Lung (tissue), 12 donors: ENCODE data around the gene HEG1. TPM values are rescaled to one million over a fixed set of nuclear protein-coding genes. Genes with fewer than 3 reads are reported as not detected.

Experiments used
- ATAC-seq: fragments of 200-7000 bp; cut with Tn5 transposase; one replicate; pipeline ENCODE4 v1.9.1; 2020; ENCODE audit warnings: moderate number of reproducible peaks; ENCODE audit not compliant: insufficient read depth, low FRiP score
- DNase-seq, 3 donors: peaks; one replicate each; pipeline ENCODE4 v3.0.0-alpha.2; 2013 to 2017
- H3K27ac ChIP-seq, 2 donors: one replicate each; pipeline ENCODE4 v1.5.1; 2013; ENCODE audit warnings: mild to moderate bottlenecking in 2 of 2, moderate library complexity in 2 of 2, control low read depth in 1 of 2, inconsistent platforms in 1 of 2, low read depth in 1 of 2, low read length in 1 of 2
- H3K27me3 ChIP-seq, 3 donors: one replicate each; pipeline ENCODE4 v1.5.1; 2013; ENCODE audit warnings: low read length in 2 of 3; ENCODE audit not compliant: control insufficient read depth in 3 of 3, insufficient read depth in 3 of 3
- H3K36me3 ChIP-seq, 4 donors: one replicate each; pipeline ENCODE4 v1.5.1; 2013; ENCODE audit warnings: low read length in 4 of 4, mild to moderate bottlenecking in 1 of 4, moderate library complexity in 1 of 4; ENCODE audit not compliant: control insufficient read depth in 4 of 4, insufficient read depth in 4 of 4
- H3K4me1 ChIP-seq, 5 donors: one replicate each; pipeline ENCODE4 v1.5.1; 2013; ENCODE audit warnings: low read length in 5 of 5, mild to moderate bottlenecking in 2 of 5, moderate library complexity in 1 of 5; ENCODE audit not compliant: control insufficient read depth in 5 of 5, insufficient read depth in 5 of 5
- H3K4me3 ChIP-seq: one replicate; pipeline ENCODE4 v1.5.1; 2013; ENCODE audit warnings: mild to moderate bottlenecking, control low read depth, moderate library complexity
- H3K9ac ChIP-seq, 2 donors: one replicate each; pipeline ENCODE4 v1.5.1; 2013; ENCODE audit warnings: low read length in 2 of 2, control low read depth in 1 of 2; ENCODE audit not compliant: insufficient read depth in 1 of 2
- H3K9me3 ChIP-seq, 4 donors: one replicate each; pipeline ENCODE4 v1.5.1; 2013; ENCODE audit warnings: low read length in 3 of 4, mild to moderate bottlenecking in 1 of 4, moderate library complexity in 1 of 4; ENCODE audit not compliant: control insufficient read depth in 4 of 4, insufficient read depth in 3 of 4
- WGBS, 2 donors: extraction: QIAGEN DNeasy Blood & Tissue Kit; methylation state at CpG; one replicate each; pipeline ENCODE4 v1.1.7; 2013; 5-methylcytosine and 5-hydroxymethylcytosine counted together
- polyA plus RNA-seq, 2 donors: library from polyadenylated mRNA; stranded (reverse); fragments of 200-250 nt; gene quantifications; one replicate each; pipeline ENCODE4 v1.2.1, GENCODE V29; 2013
- total RNA-seq, 2 donors: library from RNA; depleted of rRNA in 1 of 2; stranded (reverse); fragments of >200 nt in 1 of 2; gene quantifications; one replicate each; pipeline ENCODE4 v1.2.1, GENCODE V29; 2014 to 2021
- TF ChIP-seq, protein P1 (sequence below): IDR thresholded peaks from 2 replicates; pipeline ENCODE4 v1.5.1; 2012; ENCODE audit warnings: mild to moderate bottlenecking; ENCODE audit errors: control extremely low read depth, extremely low read depth
- donor health status: control.
- donor health status: control.
- donor health status: Bipolar disorder and iron deficiency.
- donor health status: healthy.
- donor health status: DM: yes; HTN: yes; CAD: no.

HEG1 gene
- total and polyA plus RNA-seq, 4 donors: 18.0 to 115 (median 65.7) TPM

- ATAC-seq (no peak), DNase-seq (no peak)
- Histone ChIP-seq H3K27me3 (peaks cover 0 to 3% (median 0%) of the 10 kb centered on the region in 3 donors), H3K27ac (peak overlapping the region in 1 of 2 donors; percentile 99), H3K9ac (no peak overlapping the region), H3K4me1 (peaks cover 15 to 41% (median 28%) of the 10 kb centered on the region in 5 donors), H3K36me3 (no peaks in the 10 kb centered on the region), H3K4me3 (no peak overlapping the region), H3K9me3 (no peaks in the 10 kb centered on the region)
- TF ChIP-seq, protein P1, sequence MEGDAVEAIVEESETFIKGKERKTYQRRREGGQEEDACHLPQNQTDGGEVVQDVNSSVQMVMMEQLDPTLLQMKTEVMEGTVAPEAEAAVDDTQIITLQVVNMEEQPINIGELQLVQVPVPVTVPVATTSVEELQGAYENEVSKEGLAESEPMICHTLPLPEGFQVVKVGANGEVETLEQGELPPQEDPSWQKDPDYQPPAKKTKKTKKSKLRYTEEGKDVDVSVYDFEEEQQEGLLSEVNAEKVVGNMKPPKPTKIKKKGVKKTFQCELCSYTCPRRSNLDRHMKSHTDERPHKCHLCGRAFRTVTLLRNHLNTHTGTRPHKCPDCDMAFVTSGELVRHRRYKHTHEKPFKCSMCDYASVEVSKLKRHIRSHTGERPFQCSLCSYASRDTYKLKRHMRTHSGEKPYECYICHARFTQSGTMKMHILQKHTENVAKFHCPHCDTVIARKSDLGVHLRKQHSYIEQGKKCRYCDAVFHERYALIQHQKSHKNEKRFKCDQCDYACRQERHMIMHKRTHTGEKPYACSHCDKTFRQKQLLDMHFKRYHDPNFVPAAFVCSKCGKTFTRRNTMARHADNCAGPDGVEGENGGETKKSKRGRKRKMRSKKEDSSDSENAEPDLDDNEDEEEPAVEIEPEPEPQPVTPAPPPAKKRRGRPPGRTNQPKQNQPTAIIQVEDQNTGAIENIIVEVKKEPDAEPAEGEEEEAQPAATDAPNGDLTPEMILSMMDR: no peak
- WGBS, 2 donors: 79 to 83% methylated on average over 3 of the region's 3 CpGs
Measured at GRCh38 chr3:125057186-125057850, 1.5 kb upstream of the HEG1 start.

DNA sequence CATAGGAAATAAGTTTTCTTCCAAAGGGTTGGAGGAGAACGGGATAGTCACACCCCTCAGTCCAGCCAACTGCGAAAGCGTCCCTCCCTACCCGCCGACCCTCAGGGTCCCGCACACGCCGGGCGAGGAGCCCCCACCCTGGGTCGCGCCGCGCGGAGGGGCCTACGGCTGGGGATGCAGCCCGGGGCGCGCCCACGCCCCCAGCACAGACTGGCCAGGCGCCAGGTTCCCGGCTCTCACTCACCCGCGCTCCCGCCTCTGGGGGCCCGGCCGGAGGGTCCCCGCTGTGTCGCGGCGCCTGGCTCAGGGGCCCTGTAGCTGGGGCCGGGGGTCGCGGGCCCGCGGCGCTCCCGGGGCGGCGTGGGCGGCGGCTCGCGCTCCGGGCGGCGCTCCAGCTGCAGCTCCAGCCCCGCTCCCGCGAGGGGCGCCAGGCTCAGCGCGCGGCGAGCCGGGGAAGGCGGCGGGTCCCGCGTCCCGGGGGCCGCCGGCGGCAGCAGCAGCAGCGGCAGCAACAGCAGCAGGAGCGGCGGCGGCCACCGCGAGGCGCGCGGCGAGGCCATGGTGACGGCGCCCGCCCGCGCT, 375 bp downstream of the HEG1 start:
- H3K9me3 ChIP-seq: no peaks in the 10 kb centered on the region
- H3K27ac ChIP-seq: peak overlapping the region; percentile 93 to 99
- no peak for ATAC-seq
- H3K36me3 ChIP-seq: peaks cover 0 to 3% (median under 1%) of the 10 kb centered on the region in 4 donors
- DNase-seq: peak; percentile 60 to 70 (median 69)
- WGBS, 2 donors: 0 to 1% methylated on average over 21 to 78 of the region's 78 CpGs
- TF ChIP-seq, protein P1: no peak
- peak overlapping the region in 1 of 2 donors; percentile 92 for H3K9ac ChIP-seq
- H3K27me3 ChIP-seq: peaks cover 0 to 3% (median 0%) of the 10 kb centered on the region in 3 donors
- H3K4me1 ChIP-seq: peaks cover 16 to 39% (median 26%) of the 10 kb centered on the region in 5 donors
- H3K4me3 ChIP-seq: peak overlapping the region; percentile 78

- peak overlapping the region in 1 of 2 donors; percentile 92 for H3K9ac ChIP-seq
- no peaks in the 10 kb centered on the region for H3K9me3 ChIP-seq
- peak; percentile 71 to 91 (median 89) for DNase-seq
- WGBS, 2 donors: 5% methylated on average over 17 of the region's 17 CpGs
- no peak for ATAC-seq
- TF ChIP-seq, protein P1: no peak
- peak overlapping the region; percentile 78 for H3K4me3 ChIP-seq
- H3K27me3 ChIP-seq: peaks cover 0 to 3% (median 0%) of the 10 kb centered on the region in 3 donors
- H3K4me1 ChIP-seq: peaks cover 14 to 39% (median 26%) of the 10 kb centered on the region in 5 donors
- peak overlapping the region; percentile 93 to 99 for H3K27ac ChIP-seq
- peaks cover 0 to 4% (median 2%) of the 10 kb centered on the region in 4 donors for H3K36me3 ChIP-seq
Measured at GRCh38 chr3:125054449-125055329, 1.1 kb downstream of the HEG1 start.
